ENCODE data around the gene SERPINA6. TPM values are rescaled to one million over a fixed set of nuclear protein-coding genes. Genes with fewer than 3 reads are reported as not detected.
"Not testable (repeated sequence)": the region's sequence is repeated elsewhere in the genome, so short reads cannot be mapped to it uniquely, and the experiment has no call there.

SERPINA6 gene
- total and polyA plus RNA-seq, 12 donors: not detected

GRCh38 chr14:94304243-94304642 lies 18.9 kb downstream of the SERPINA6 start:
- no peak for DNase-seq
- intact Hi-C loops (cut with DNase I): no loop called here

GRCh38 chr14:94303111-94303510 lies 20.0 kb downstream of the SERPINA6 start:
- TF ChIP-seq CTCF (IDR thresholded peaks at IDR 0.05): no peak
- Histone ChIP-seq H3K4me3 (no peak overlapping the region), H3K27ac (no peak overlapping the region), H3K4me1 (no peaks in the 10 kb centered on the region), H3K27me3 (peaks cover 0 to 3% (median 0%) of the 10 kb centered on the region in 7 donors), H3K9me3 (peaks cover 0 to 25% (median 8%) of the 10 kb centered on the region in 11 donors), H3K36me3 (no peaks in the 10 kb centered on the region)
- DNase-seq: no peak
- WGBS, 2 donors: 79 to 88% methylated on average over 7 of the region's 7 CpGs
- no peak for ATAC-seq
- intact Hi-C loops (cut with DNase I): no loop called here

More at GRCh38 chr14:94304243-94304642, 18.9 kb downstream of the SERPINA6 start:
- Histone ChIP-seq H3K4me1 (no peaks in the 10 kb centered on the region), H3K4me3 (no peak overlapping the region), H3K27ac (no peak overlapping the region), H3K36me3 (no peaks in the 10 kb centered on the region), H3K27me3 (peaks cover 0 to 3% (median 0%) of the 10 kb centered on the region in 7 donors), H3K9me3 (peaks cover 0 to 32% (median 11%) of the 10 kb centered on the region in 11 donors)
- WGBS, 2 donors: 87% methylated on average over 6 of the region's 6 CpGs
- no peak for TF ChIP-seq CTCF (IDR thresholded peaks at IDR 0.05)
- no peak for ATAC-seq

GRCh38 chr14:94298130-94298529 lies 25.0 kb downstream of the SERPINA6 start:
- H3K27ac ChIP-seq: no peak overlapping the region
- H3K27me3 ChIP-seq: peaks cover 0 to 11% (median 0%) of the 10 kb centered on the region in 7 donors
- intact Hi-C loops (cut with DNase I): no loop called here
- TF ChIP-seq CTCF (IDR thresholded peaks at IDR 0.05): no peak
- H3K36me3 ChIP-seq: no peaks in the 10 kb centered on the region
- DNase-seq: no peak
- 88 to 92% methylated on average over 15 of the region's 15 CpGs for WGBS, 2 donors
- no peak overlapping the region for H3K4me3 ChIP-seq
- H3K9me3 ChIP-seq: peaks cover 0 to 15% (median 0%) of the 10 kb centered on the region in 11 donors
- no peak for ATAC-seq
- no peaks in the 10 kb centered on the region for H3K4me1 ChIP-seq

- intact Hi-C loops (cut with DNase I); H3K4me3 ChIP-seq; DNase-seq; H3K9me3 ChIP-seq; ATAC-seq; H3K27ac ChIP-seq; H3K4me1 ChIP-seq; H3K36me3 ChIP-seq: not testable (repeated sequence)
- WGBS, 2 donors: 68 to 71% methylated on average over 4 of the region's 4 CpGs
- H3K27me3 ChIP-seq: peaks cover 0 to 11% (median 0%) of the 10 kb centered on the region in 7 donors
Observed at GRCh38 chr14:94296181-94296545, 27.0 kb downstream of the SERPINA6 start.

GRCh38 chr14:94295360-94296180 lies 27.6 kb downstream of the SERPINA6 start:
- no peaks in the 10 kb centered on the region for H3K36me3 ChIP-seq
- H3K27me3 ChIP-seq: peaks cover 0 to 14% (median 0%) of the 10 kb centered on the region in 7 donors
- H3K9me3 ChIP-seq: no peaks in the 10 kb centered on the region
- intact Hi-C loops (cut with DNase I): no loop called here
- WGBS, 2 donors: 58 to 65% methylated on average over 9 of the region's 9 CpGs
- ATAC-seq (no peak), DNase-seq (no peak)
- no peaks in the 10 kb centered on the region for H3K4me1 ChIP-seq
- TF ChIP-seq CTCF (IDR thresholded peaks at IDR 0.05): no peak
- no peak overlapping the region for H3K27ac ChIP-seq
- no peak overlapping the region for H3K4me3 ChIP-seq

Measured in heart right ventricle (tissue), 16 donors.